Measurements from ENCODE around the gene IL1RAP.

- TF ChIP-seq, protein P1, sequence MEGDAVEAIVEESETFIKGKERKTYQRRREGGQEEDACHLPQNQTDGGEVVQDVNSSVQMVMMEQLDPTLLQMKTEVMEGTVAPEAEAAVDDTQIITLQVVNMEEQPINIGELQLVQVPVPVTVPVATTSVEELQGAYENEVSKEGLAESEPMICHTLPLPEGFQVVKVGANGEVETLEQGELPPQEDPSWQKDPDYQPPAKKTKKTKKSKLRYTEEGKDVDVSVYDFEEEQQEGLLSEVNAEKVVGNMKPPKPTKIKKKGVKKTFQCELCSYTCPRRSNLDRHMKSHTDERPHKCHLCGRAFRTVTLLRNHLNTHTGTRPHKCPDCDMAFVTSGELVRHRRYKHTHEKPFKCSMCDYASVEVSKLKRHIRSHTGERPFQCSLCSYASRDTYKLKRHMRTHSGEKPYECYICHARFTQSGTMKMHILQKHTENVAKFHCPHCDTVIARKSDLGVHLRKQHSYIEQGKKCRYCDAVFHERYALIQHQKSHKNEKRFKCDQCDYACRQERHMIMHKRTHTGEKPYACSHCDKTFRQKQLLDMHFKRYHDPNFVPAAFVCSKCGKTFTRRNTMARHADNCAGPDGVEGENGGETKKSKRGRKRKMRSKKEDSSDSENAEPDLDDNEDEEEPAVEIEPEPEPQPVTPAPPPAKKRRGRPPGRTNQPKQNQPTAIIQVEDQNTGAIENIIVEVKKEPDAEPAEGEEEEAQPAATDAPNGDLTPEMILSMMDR (IDR thresholded peaks at IDR 0.05; ENCODE audit: low read depth, low read length): no peak
- TF ChIP-seq MAX (IDR thresholded peaks at IDR 0.05; ENCODE audit: low read depth, low read length): no peak
- TF ChIP-seq MYC (IDR thresholded peaks at IDR 0.05; ENCODE audit: low read depth, low read length): no peak
Observed at GRCh38 chr3:190519886-190520285, 6.0 kb downstream of the IL1RAP start.
